HL-60 (cell line): Measurements from ENCODE around the gene ZFP36. TPM values are rescaled to one million over a fixed set of nuclear protein-coding genes. Genes with fewer than 3 reads are reported as not detected.
"Not testable (repeated sequence)": the region's sequence is repeated elsewhere in the genome, so short reads cannot be mapped to it uniquely, and the experiment has no call there.

Experiments
- DNase-seq, 2 experiments: peaks; one replicate each; pipeline ENCODE4 v3.0.0-alpha.2; 2010 to 2020; ENCODE audit warnings: low read depth in 1 of 2, low spot score in 1 of 2
- H3K27ac ChIP-seq: fragments of 250-450 bp; sonication (Bioruptor Pico); replicated peaks from 2 replicates; pipeline ENCODE4 v1.5.1; 2020; ENCODE audit warnings: mild to moderate bottlenecking, moderate library complexity
- H3K27me3 ChIP-seq: fragments of 250-450 bp; sonication (Bioruptor Pico); 2 replicates; pipeline ENCODE4 v1.5.1; 2021; ENCODE audit warnings: mild to moderate bottlenecking, moderate library complexity; ENCODE audit not compliant: insufficient read depth, poor library complexity, severe bottlenecking
- H3K4me3 ChIP-seq: replicated peaks from 2 replicates; pipeline ENCODE4 v1.5.1; 2011; ENCODE audit warnings: mild to moderate bottlenecking, control low read depth, low read length; ENCODE audit not compliant: insufficient read depth
- CTCF ChIP-seq: IDR thresholded peaks from one replicate; pipeline ENCODE4 v1.5.1; 2011; ENCODE audit warnings: low read length, control low read depth, inconsistent platforms; ENCODE audit not compliant: insufficient read depth
- GABPA ChIP-seq: IDR thresholded peaks from 2 replicates; pipeline ENCODE4 v1.6.1; 2012; ENCODE audit warnings: low read depth
- POLR2AphosphoS5 ChIP-seq: IDR thresholded peaks from 2 replicates; pipeline ENCODE4 v1.6.1; 2012; ENCODE audit warnings: low read depth
- REST ChIP-seq: IDR thresholded peaks from 2 replicates; pipeline ENCODE4 v1.6.1; 2012; ENCODE audit warnings: low read depth; ENCODE audit not compliant: insufficient replicate concordance
- SPI1 ChIP-seq: IDR thresholded peaks from 2 replicates; pipeline ENCODE4 v1.6.1; 2012; ENCODE audit warnings: low read depth, mild to moderate bottlenecking, borderline replicate concordance
- microRNA-seq: library from miRNA; unstranded; fragments of <30 nt; microRNA quantifications from one replicate; pipeline ENCODE4, GENCODE V29; 2018

The ZFP36 gene

GRCh38 chr19:39448271-39448670 is 41.6 kb downstream of the ZFP36 start:
- no peak overlapping the region for H3K27ac ChIP-seq
- no peaks in the 10 kb centered on the region for H3K27me3 ChIP-seq
- H3K4me3 ChIP-seq: no peak overlapping the region
- peak in 1 of 2 experiments; percentile 38 for DNase-seq
- TF ChIP-seq GABPA (no peak), CTCF (no peak), REST (no peak), SPI1 (no peak), POLR2AphosphoS5 (no peak)

GRCh38 chr19:39449116-39449797 is 42.6 kb downstream of the ZFP36 start:
- TF ChIP-seq GABPA (no peak), POLR2AphosphoS5 (no peak), SPI1 (no peak), CTCF (no peak), REST (no peak)
- no peak for DNase-seq
- H3K4me3 ChIP-seq: no peak overlapping the region
- no peak overlapping the region for H3K27ac ChIP-seq
- H3K27me3 ChIP-seq: no peaks in the 10 kb centered on the region

- not testable (repeated sequence) for DNase-seq, H3K4me3 ChIP-seq, H3K27me3 ChIP-seq, H3K27ac ChIP-seq
Observed at GRCh38 chr19:39451257-39451656, 44.6 kb downstream of the ZFP36 start.

Small RNA genes within 50 kb of the gene (microRNA-seq; reads per million reads assigned to microRNA genes)
- not detected for gene MIR4530
